ENCODE data around the gene PLSCR1.

PLSCR1 gene

DNA sequence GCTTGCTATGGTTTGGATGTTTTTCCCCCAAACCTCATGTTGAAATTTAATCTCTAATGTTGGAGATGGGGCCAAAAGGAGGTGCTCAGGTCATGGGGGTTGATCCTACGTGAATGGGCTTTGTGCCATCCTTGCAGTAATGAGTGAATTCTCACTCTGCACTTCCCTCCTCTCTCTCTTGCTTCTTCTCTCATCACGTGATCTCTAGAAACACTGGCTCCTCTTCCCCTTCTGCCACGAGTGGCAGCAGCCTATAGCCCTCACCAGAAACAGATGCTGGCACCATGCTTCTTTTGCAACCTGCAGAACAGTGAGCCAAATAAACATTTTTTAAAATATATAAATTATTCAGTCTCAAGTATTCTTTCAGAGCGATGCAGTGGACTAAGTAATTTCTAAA lies 13.3 kb upstream of the PLSCR1 start:
- H3K9me3 ChIP-seq (ENCODE audit: control insufficient read depth, insufficient read depth, low read length): no peaks in the 10 kb centered on the region
- H3K4me2 ChIP-seq (ENCODE audit: low read length): no peak overlapping the region
- TF ChIP-seq EZH2phosphoT487 (IDR thresholded peaks at IDR 0.05; ENCODE audit: borderline replicate concordance, low read length): no peak
- TF ChIP-seq, protein P1, sequence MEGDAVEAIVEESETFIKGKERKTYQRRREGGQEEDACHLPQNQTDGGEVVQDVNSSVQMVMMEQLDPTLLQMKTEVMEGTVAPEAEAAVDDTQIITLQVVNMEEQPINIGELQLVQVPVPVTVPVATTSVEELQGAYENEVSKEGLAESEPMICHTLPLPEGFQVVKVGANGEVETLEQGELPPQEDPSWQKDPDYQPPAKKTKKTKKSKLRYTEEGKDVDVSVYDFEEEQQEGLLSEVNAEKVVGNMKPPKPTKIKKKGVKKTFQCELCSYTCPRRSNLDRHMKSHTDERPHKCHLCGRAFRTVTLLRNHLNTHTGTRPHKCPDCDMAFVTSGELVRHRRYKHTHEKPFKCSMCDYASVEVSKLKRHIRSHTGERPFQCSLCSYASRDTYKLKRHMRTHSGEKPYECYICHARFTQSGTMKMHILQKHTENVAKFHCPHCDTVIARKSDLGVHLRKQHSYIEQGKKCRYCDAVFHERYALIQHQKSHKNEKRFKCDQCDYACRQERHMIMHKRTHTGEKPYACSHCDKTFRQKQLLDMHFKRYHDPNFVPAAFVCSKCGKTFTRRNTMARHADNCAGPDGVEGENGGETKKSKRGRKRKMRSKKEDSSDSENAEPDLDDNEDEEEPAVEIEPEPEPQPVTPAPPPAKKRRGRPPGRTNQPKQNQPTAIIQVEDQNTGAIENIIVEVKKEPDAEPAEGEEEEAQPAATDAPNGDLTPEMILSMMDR (IDR thresholded peaks at IDR 0.05; ENCODE audit: low read depth, low read length, poor library complexity, severe bottlenecking): no peak

DNA sequence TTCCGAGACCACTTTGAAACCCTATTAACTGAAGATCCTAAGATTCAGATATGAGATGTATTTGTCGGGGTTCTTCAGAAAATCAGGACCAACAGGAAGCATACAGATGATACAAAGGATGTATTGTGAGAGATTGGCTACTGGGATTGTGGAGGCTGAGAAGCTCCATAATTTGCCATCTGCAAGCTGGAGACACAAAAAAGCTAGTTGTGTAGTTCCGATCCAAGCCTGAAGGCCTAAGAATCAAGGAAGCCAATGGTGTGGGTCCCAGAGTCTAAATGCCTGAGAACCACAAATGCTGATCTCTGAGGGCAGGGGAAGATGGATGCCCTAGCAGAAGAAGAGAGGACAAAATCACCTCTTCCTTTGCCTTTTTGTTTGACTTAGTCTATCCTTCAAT lies 10.9 kb upstream of the PLSCR1 start:
- H3K9me2 ChIP-seq (replicated peaks; ENCODE audit: control insufficient read depth, low read length): no peaks in the 10 kb centered on the region
- no peak for TF ChIP-seq EZH2phosphoT487 (IDR thresholded peaks at IDR 0.05; ENCODE audit: borderline replicate concordance, low read length)
- TF ChIP-seq, protein P1 (IDR thresholded peaks at IDR 0.05; ENCODE audit: low read depth, low read length, poor library complexity, severe bottlenecking): no peak
- no peaks in the 10 kb centered on the region for H3K27me3 ChIP-seq (ENCODE audit: control insufficient read depth, low read length)
- H3K27ac ChIP-seq (ENCODE audit: low read depth, low read length): no peak overlapping the region
- no peaks in the 10 kb centered on the region for H3K79me2 ChIP-seq (ENCODE audit: control insufficient read depth, low read length)
- no peaks in the 10 kb centered on the region for H3K4me1 ChIP-seq (ENCODE audit: control insufficient read depth, low read length)
- no peaks in the 10 kb centered on the region for H3K36me3 ChIP-seq (ENCODE audit: control insufficient read depth, low read length)
- H3K4me3 ChIP-seq (ENCODE audit: low read length): no peak overlapping the region
- no peaks in the 10 kb centered on the region for H3F3A ChIP-seq (ENCODE audit: control insufficient read depth, insufficient read depth)
- no peak overlapping the region for H3K4me2 ChIP-seq (ENCODE audit: low read length)
- H3K9me3 ChIP-seq (ENCODE audit: control insufficient read depth, insufficient read depth, low read length): no peaks in the 10 kb centered on the region
- no peaks in the 10 kb centered on the region for H4K20me1 ChIP-seq (ENCODE audit: control insufficient read depth, insufficient read depth, low read depth, low read length)

More for the DNA sequence above, 13.3 kb upstream of the PLSCR1 start:
- Histone ChIP-seq H3K36me3 (ENCODE audit: control insufficient read depth, low read length) (no peaks in the 10 kb centered on the region), H3K4me1 (ENCODE audit: control insufficient read depth, low read length) (no peaks in the 10 kb centered on the region), H3K27ac (ENCODE audit: low read depth, low read length) (no peak overlapping the region), H3K9me2 (replicated peaks; ENCODE audit: control insufficient read depth, low read length) (no peaks in the 10 kb centered on the region), H3F3A (ENCODE audit: control insufficient read depth, insufficient read depth) (no peaks in the 10 kb centered on the region), H3K27me3 (ENCODE audit: control insufficient read depth, low read length) (no peaks in the 10 kb centered on the region), H3K4me3 (ENCODE audit: low read length) (no peak overlapping the region), H4K20me1 (ENCODE audit: control insufficient read depth, insufficient read depth, low read depth, low read length) (no peaks in the 10 kb centered on the region), H3K79me2 (ENCODE audit: control insufficient read depth, low read length) (no peaks in the 10 kb centered on the region)

DNA sequence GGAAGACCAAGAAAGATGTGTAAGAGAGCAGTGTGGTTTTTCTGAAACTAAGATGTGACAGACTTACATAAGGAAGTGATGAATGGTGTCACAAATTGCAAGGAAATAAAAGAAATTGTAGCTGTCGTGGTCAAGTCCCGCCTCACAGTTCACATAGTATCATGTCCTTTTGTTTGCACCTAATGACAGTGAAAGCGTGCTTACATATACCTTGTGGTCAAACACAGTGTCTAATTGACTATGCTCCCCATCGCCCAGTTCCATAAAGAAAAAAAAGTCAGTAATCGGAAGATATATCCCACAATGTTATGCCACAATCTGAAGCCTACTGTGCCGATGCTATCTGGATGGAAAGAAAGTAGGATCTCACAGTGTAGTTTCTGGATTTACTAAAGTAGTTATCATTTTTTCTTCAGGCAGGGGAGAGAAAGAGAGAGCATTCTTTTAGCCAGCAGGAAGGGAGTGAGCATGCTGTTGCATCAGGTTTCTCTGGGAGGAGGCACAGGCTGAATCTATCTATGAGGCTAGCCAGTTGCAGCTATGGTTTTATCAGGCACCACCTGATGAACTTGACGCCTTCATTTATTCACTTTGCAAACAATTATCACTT lies 9.8 kb upstream of the PLSCR1 start:
- no peak overlapping the region for H3K4me3 ChIP-seq (ENCODE audit: low read length)
- H3K4me2 ChIP-seq (ENCODE audit: low read length): no peak overlapping the region
- TF ChIP-seq, protein P1 (IDR thresholded peaks at IDR 0.05; ENCODE audit: low read depth, low read length, poor library complexity, severe bottlenecking): no peak
- TF ChIP-seq EZH2phosphoT487 (IDR thresholded peaks at IDR 0.05; ENCODE audit: borderline replicate concordance, low read length): no peak
- H3K4me1 ChIP-seq (ENCODE audit: control insufficient read depth, low read length): no peaks in the 10 kb centered on the region
- no peaks in the 10 kb centered on the region for H3K9me2 ChIP-seq (replicated peaks; ENCODE audit: control insufficient read depth, low read length)
- no peaks in the 10 kb centered on the region for H3K36me3 ChIP-seq (ENCODE audit: control insufficient read depth, low read length)
- H3K79me2 ChIP-seq (ENCODE audit: control insufficient read depth, low read length): no peaks in the 10 kb centered on the region
- H3F3A ChIP-seq (ENCODE audit: control insufficient read depth, insufficient read depth): no peaks in the 10 kb centered on the region
- H4K20me1 ChIP-seq (ENCODE audit: control insufficient read depth, insufficient read depth, low read depth, low read length): no peaks in the 10 kb centered on the region
- H3K27me3 ChIP-seq (ENCODE audit: control insufficient read depth, low read length): peaks cover 4% of the 10 kb centered on the region; the same call in 1 of the 2 replicates
- H3K9me3 ChIP-seq (ENCODE audit: control insufficient read depth, insufficient read depth, low read length): no peaks in the 10 kb centered on the region
- no peak overlapping the region for H3K27ac ChIP-seq (ENCODE audit: low read depth, low read length)
